GM08714 (cell line): ENCODE measurements around the gene PUSL1.

ENCODE experiments used
- H3K4me3 ChIP-seq: fragments of 200-500 bp; sonication (Bioruptor generic); 2 replicates; pipeline ENCODE4 v1.5.1; 2014; ENCODE audit warnings: mild to moderate bottlenecking, low read length, inconsistent platforms
- ZNF274 ChIP-seq: IDR thresholded peaks from 2 replicates; pipeline ENCODE4 v1.6.1; 2012; ENCODE audit warnings: mild to moderate bottlenecking, low read depth, low read length

Gene PUSL1

DNA sequence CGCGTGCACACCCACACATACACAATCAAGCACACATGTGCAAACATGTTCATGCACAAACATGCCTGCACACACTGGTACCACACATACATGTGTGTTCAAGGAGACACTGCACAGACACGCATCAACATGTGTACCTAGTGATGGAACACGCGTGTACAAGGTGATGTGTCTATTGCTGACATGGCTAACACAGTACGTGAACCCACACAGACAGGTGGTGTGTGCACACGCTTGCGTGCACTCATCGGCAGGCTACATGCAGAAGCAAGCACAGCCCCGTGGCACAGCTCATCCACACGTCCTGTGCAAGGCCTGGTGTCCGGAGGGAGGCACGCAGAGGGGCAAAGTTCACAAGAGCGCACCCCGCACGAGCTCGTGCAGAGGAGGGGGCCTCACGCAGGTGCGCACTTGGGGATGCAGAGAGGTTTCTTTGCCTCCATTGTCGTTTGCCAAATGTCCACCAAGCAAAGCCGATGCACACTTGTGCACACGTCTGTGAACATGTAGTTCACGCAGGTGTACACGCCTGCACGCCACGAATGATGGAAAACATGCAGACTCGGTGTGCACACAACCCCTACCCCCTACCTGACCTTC lies 1.6 kb upstream of the PUSL1 start:
- TF ChIP-seq ZNF274 = no peak
- H3K4me3 ChIP-seq = peak overlapping the region; percentile 81

DNA sequence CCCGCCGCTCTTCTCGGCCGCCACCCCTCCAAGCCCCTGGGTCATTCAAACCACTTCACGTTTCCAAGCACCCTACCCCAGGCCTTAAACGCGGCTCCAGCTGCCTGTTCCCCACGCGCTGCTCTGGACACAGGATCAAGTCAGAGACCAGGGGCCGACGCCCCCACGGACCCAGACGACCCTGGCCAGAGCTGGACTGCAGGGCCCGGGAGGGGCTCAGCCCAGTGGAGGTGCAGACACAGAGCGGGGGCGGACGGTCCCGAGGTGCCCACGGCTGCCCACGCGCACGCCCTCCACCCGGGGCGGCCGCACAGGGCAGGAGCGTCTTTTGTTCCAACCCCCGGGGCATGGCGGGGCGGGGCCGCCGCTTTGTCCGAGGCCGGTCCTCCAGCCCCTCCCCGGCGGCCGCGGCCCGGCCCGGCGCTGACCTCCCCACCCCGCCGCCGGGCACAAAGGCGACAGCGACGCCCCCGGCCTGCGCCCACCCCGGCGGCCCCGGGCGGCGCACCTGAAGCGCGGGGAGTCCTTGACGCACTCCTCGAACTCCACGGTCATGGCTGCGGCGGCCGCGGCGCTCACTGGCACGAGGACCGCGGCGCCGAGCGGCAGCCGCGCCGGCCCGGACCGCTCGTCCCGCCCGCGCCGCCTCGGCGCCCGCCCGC lies 1.0 kb upstream of the PUSL1 start:
- peak overlapping the region; percentile 81 for H3K4me3 ChIP-seq
- TF ChIP-seq ZNF274 = no peak

DNA sequence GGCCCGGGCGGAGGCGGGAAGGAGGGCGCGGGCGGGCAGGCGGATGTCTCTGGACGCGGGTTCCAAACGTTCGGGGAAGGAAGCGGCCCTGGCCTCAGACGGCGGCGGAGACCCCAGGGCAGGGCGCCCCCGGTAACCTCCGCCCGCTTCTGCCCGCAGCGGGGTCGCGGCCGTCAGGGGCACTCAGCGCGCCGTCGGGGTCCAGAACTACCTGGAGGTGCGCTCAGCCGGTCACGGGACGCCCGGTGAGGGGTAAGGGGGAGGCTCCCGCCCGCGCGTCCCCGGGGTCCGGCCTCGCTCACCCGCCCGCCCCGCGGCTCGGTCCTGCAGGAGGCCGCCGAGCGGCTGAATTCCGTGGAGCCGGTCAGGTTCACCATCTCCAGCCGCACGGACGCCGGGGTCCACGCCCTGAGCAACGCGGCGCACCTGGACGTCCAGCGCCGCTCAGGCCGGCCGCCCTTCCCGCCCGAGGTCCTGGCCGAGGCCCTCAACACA lies 406 bp downstream of the PUSL1 start:
- no peak for TF ChIP-seq ZNF274
- H3K4me3 ChIP-seq = peak overlapping the region; percentile 75

- TF ChIP-seq ZNF274 = no peak
- peak overlapping the region; percentile 75 for H3K4me3 ChIP-seq
Measured at GRCh38 chr1:1309251-1310108, 1.1 kb downstream of the PUSL1 start.

DNA sequence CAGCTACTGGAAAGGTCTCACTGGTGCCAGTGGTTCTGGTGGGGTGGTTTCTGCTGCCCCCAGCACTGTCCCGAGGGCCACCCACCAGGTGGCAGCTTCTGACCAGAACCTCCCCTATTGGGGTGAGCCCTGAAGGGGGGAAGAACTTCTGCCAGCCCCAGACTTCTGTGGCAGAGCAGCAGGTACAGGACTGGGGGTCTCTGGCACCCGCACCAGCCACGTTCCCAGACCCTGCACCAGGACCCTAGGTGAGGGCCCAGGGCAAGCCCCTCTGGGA lies 1.6 kb downstream of the PUSL1 start:
- no peak overlapping the region for H3K4me3 ChIP-seq

GRCh38 chr1:1310476-1311053 lies 2.2 kb downstream of the PUSL1 start:
- TF ChIP-seq ZNF274 = no peak
- no peak overlapping the region for H3K4me3 ChIP-seq

More for the DNA sequence above, 1.6 kb downstream of the PUSL1 start:
- TF ChIP-seq ZNF274 = no peak

GRCh38 chr1:1311107-1312104 lies 3.0 kb downstream of the PUSL1 start:
- no peak for TF ChIP-seq ZNF274
- no peak overlapping the region for H3K4me3 ChIP-seq

GRCh38 chr1:1312450-1313314 lies 4.3 kb downstream of the PUSL1 start:
- TF ChIP-seq ZNF274 = no peak
- H3K4me3 ChIP-seq = no peak overlapping the region

DNA sequence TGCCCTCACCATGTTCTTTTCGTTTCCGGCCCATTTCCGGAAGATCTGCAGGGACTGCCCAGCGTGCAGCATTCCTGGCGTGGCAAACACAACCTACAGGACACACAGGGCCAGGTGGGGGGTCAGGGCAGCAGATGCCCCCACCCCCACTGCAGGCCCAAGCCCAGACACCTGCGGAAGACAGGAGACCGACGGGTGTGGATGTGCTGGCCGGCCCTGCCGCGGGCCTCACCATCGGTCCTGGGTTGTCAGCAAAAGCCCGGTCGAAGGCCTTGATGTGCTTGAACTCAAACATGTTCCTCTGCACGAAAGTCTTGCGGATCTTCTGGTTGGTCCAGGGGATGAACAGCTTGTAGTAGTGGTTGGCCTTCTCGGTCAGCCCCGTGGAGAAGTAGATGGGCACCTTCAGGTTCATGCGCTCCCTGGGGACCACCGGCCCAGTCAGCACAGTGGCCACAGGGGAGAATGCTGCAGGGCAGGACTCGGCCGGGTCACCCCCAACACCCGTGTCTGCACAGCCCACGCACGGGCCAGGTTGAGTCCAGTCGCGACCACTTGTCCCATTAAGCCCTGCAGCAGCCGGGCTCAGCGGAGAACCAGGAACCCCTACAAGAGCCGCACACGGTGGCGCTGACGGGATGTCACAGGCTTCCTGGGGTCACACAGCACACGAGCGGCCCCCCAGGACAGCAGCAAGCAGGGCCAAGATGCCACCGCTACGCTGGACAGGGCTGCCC lies 5.3 kb downstream of the PUSL1 start:
- TF ChIP-seq ZNF274 = no peak
- no peak overlapping the region for H3K4me3 ChIP-seq

- TF ChIP-seq ZNF274 = no peak
- no peak overlapping the region for H3K4me3 ChIP-seq
Measured at GRCh38 chr1:1314237-1314586, 5.8 kb downstream of the PUSL1 start.

- H3K4me3 ChIP-seq = no peak overlapping the region
- no peak for TF ChIP-seq ZNF274
Measured at GRCh38 chr1:1314678-1315335, 6.4 kb downstream of the PUSL1 start.
